GM23248 (cell line): ENCODE measurements around the gene ZNF684. TPM values are rescaled to one million over a fixed set of nuclear protein-coding genes. Genes with fewer than 3 reads are reported as not detected.
A peak's percentile ranks its signal among the peaks of the same experiment; 100 is the strongest.
"Not testable (repeated sequence)": the region's sequence is repeated elsewhere in the genome, so short reads cannot be mapped to it uniquely, and the experiment has no call there.

Experiments
- DNase-seq: peaks from one replicate; pipeline ENCODE4 v3.0.0-alpha.2; 2015
- H2AFZ ChIP-seq: fragments of 200-600 bp; sonication (generic); 2 replicates; pipeline ENCODE4 v1.6.1; 2016; ENCODE audit warnings: antibody characterized with exemption
- H3F3A ChIP-seq: fragments of 200-600 bp; sonication (generic); 2 replicates; pipeline ENCODE4 v1.6.1; 2016; ENCODE audit warnings: mild to moderate bottlenecking, antibody characterized with exemption, mixed run types; ENCODE audit not compliant: insufficient read depth
- H3K27ac ChIP-seq: fragments of 200-600 bp; sonication (generic); 2 replicates; pipeline ENCODE4 v1.5.1; 2016; ENCODE audit warnings: mild to moderate bottlenecking
- H3K27me3 ChIP-seq: fragments of 200-600 bp; sonication (generic); replicated peaks from 2 replicates; pipeline ENCODE4 v1.6.1; 2016; ENCODE audit warnings: mild to moderate bottlenecking; ENCODE audit not compliant: insufficient read depth
- H3K36me3 ChIP-seq: fragments of 200-600 bp; sonication (generic); 2 replicates; pipeline ENCODE4 v1.6.1; 2016; ENCODE audit warnings: low read depth, mild to moderate bottlenecking
- H3K4me1 ChIP-seq: fragments of 200-600 bp; sonication (generic); 2 replicates; pipeline ENCODE4 v1.6.1; 2016; ENCODE audit warnings: mild to moderate bottlenecking; ENCODE audit not compliant: insufficient read depth
- H3K4me2 ChIP-seq: fragments of 200-600 bp; sonication (generic); one replicate; pipeline ENCODE4 v1.6.1; 2016; ENCODE audit warnings: mild to moderate bottlenecking; ENCODE audit not compliant: unreplicated experiment
- H3K4me3 ChIP-seq: fragments of 200-600 bp; sonication (generic); 2 replicates; pipeline ENCODE4 v1.5.1; 2016; ENCODE audit warnings: mild to moderate bottlenecking
- H3K79me2 ChIP-seq: fragments of 200-600 bp; sonication (generic); 2 replicates; pipeline ENCODE4 v1.6.1; 2016; ENCODE audit warnings: mild to moderate bottlenecking; ENCODE audit not compliant: insufficient read depth
- H3K9ac ChIP-seq: fragments of 200-600 bp; sonication (generic); 2 replicates; pipeline ENCODE4 v1.6.1; 2016; ENCODE audit warnings: mild to moderate bottlenecking
- H3K9me2 ChIP-seq: fragments of 200-600 bp; sonication (generic); 2 replicates; pipeline ENCODE4 v1.6.1; 2016; ENCODE audit warnings: mixed run types, mild to moderate bottlenecking, moderate library complexity; ENCODE audit not compliant: insufficient read depth
- H3K9me3 ChIP-seq: fragments of 200-600 bp; sonication (generic); one replicate; pipeline ENCODE4 v1.6.1; 2017; ENCODE audit warnings: low read depth
- H4K20me1 ChIP-seq: fragments of 200-600 bp; sonication (generic); 2 replicates; pipeline ENCODE4 v1.6.0; 2016; ENCODE audit not compliant: insufficient read depth
- EZH2 ChIP-seq: fragments of 200-600 bp; sonication (generic); IDR thresholded peaks from 2 replicates; pipeline ENCODE4 v1.6.1; 2018; ENCODE audit warnings: antibody characterized with exemption, mild to moderate bottlenecking; ENCODE audit not compliant: insufficient read depth, poor library complexity, severe bottlenecking
- EZH2phosphoT487 ChIP-seq: fragments of 200-600 bp; sonication (generic); IDR thresholded peaks from 2 replicates; pipeline ENCODE4 v1.6.1; 2018; ENCODE audit warnings: antibody characterized with exemption, moderate library complexity, mild to moderate bottlenecking, low read depth; ENCODE audit not compliant: insufficient read depth
- WGBS, 2 experiments: methylation state at CpG; one replicate each; pipeline ENCODE4 v1.1.6; 2015 to 2017; ENCODE audit warnings: low lambda C conversion rate in 2 of 2, low coverage in 1 of 2; ENCODE audit errors: missing lambda C conversion rate in 2 of 2; 5-methylcytosine and 5-hydroxymethylcytosine counted together
- in situ Hi-C: fragments of 300-500 bp; cut with MboI; formaldehyde crosslinking; loops from 2 replicates; pipeline ENCODE4 v1.15.0; 2020
- polyA plus RNA-seq: library from polyadenylated mRNA; unstranded; fragments of >200 nt; fragmentation: Nextera tagmentation; extraction: Ambion mirVana; gene quantifications from 2 replicates; pipeline ENCODE4 v1.2.1, GENCODE V29; 2016
- total RNA-seq: library from RNA; depleted of rRNA; stranded (reverse); fragments of >200 nt; shearing (Covaris generic); gene quantifications from 2 replicates; pipeline ENCODE4 v1.2.3, GENCODE V29; 2014; rRNA removed

Gene ZNF684
- 6.2 and 9.1 TPM in 2 replicates for total RNA-seq
- 2.8 and 3.3 TPM in 2 replicates for polyA plus RNA-seq

DNA sequence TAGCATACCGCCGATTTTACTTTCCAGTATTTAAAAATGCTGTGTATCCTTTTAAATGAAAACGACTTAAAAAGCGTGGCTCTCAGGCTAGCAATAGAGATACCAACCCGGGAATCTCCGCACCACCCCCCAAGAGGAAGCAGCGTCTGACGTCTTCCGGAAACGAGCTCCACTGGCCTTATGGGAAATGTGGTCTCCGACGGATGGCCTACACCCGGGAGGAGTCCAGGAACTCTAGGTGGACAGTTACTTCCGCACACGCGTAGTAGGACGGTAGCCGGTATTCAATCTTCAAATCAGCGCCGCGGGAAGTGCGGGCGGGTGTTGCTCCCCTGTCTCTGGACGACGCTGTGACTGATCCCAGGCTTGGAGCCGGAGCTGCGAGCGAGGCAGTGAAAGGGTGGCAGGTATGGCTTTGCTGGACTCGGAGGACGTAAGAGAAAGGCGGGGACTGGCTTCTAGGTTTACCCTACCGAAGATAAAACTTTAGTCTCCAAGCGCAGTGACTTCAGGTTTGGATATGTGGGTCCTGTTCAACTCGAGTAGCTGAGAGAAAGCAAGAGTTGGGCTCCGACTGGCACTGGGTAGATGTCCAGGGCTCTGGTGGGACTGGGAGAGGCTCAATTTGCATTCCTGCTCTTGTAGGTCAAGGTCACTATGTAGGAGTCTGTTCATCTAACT lies at the start of gene ZNF684:
Gene ZNF684, plus strand, starts transcription at position 257 of the 681 bp plus-strand sequence. CDS start 1,530 bp downstream, outside the sequence.
- H3F3A ChIP-seq: peaks cover 15% of the 10 kb centered on the region
- peak within 1 kb of the TSS; percentile 82 for H3K9ac ChIP-seq
- H4K20me1 ChIP-seq: no peaks in the 10 kb centered on the region
- WGBS, 2 experiments: 1% methylated on average over 35 of the region's 35 CpGs
- H2AFZ ChIP-seq: peak within 1 kb of the TSS; percentile 100
- DNase-seq: peak; percentile 96
- H3K4me1 ChIP-seq: 0 out of 2 replicates have a peak, but pooled peaks cover 11% of the 10 kb centered on the region
- no peaks in the 10 kb centered on the region for H3K79me2 ChIP-seq
- peak within 1 kb of the TSS; percentile 88 for H3K27ac ChIP-seq
- H3K9me3 ChIP-seq: no peaks in the 10 kb centered on the region
- H3K4me2 ChIP-seq: peak within 1 kb of the TSS; percentile 98
- H3K36me3 ChIP-seq: no peaks in the 10 kb centered on the region
- peak within 1 kb of the TSS; percentile 98 for H3K4me3 ChIP-seq
- in situ Hi-C loops: no loop called here
- TF ChIP-seq EZH2phosphoT487: no peak
- no peak for TF ChIP-seq EZH2
- H3K9me2 ChIP-seq: no peaks in the 10 kb centered on the region
- no peaks in the 10 kb centered on the region for H3K27me3 ChIP-seq

GRCh38 chr1:40495315-40495903 lies 36.0 kb upstream of the ZNF684 start:
- no peak overlapping the region for H3K4me3 ChIP-seq
- WGBS, 2 experiments: 97 to 98% methylated on average over 4 of the region's 4 CpGs
- no peak overlapping the region for H3K9ac ChIP-seq
- H3K36me3 ChIP-seq: peaks cover 49% of the 10 kb centered on the region
- H3K79me2 ChIP-seq: no peaks in the 10 kb centered on the region
- peaks cover 9% of the 10 kb centered on the region; the same call in 1 of the 2 replicates for H3F3A ChIP-seq
- no peaks in the 10 kb centered on the region for H3K9me2 ChIP-seq
- H3K27me3 ChIP-seq: no peaks in the 10 kb centered on the region
- H2AFZ ChIP-seq: no peak overlapping the region
- no peak overlapping the region for H3K4me2 ChIP-seq
- no peak for TF ChIP-seq EZH2phosphoT487
- no peak for TF ChIP-seq EZH2
- no peak for DNase-seq
- no peaks in the 10 kb centered on the region for H4K20me1 ChIP-seq
- H3K27ac ChIP-seq: no peak overlapping the region
- no peaks in the 10 kb centered on the region for H3K4me1 ChIP-seq
- in situ Hi-C loops: no loop called here
- H3K9me3 ChIP-seq: peaks cover 3% of the 10 kb centered on the region

DNA sequence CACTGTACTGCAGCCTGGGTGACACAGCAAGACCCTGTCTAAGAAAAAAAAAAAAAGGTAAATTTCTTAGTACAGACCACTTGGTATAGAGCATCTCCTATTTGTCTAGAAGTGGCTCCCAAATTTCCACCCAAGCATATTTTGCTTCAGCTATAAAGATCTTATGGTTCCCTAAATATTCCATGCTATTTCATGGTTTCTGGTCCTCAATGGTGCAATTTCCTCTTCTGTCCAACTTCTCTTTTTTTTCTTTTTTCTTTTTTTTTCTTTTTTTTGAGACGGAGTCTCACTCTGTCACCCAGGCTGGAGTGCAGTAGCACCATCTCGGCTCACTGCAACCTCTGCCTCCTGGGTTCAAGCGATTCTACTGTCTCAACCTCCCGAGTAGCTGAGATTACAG lies 28.8 kb upstream of the ZNF684 start:
- H3K36me3 ChIP-seq, H4K20me1 ChIP-seq, in situ Hi-C loops, H2AFZ ChIP-seq, H3K27me3 ChIP-seq, H3K9ac ChIP-seq, H3K4me1 ChIP-seq, H3K9me3 ChIP-seq, H3K4me3 ChIP-seq, H3K9me2 ChIP-seq, H3K27ac ChIP-seq, H3F3A ChIP-seq, H3K4me2 ChIP-seq, DNase-seq: not testable (repeated sequence)
- 94% methylated on average over 4 of the region's 4 CpGs for WGBS, 2 experiments
- H3K79me2 ChIP-seq: peaks cover 35% of the 10 kb centered on the region

DNA sequence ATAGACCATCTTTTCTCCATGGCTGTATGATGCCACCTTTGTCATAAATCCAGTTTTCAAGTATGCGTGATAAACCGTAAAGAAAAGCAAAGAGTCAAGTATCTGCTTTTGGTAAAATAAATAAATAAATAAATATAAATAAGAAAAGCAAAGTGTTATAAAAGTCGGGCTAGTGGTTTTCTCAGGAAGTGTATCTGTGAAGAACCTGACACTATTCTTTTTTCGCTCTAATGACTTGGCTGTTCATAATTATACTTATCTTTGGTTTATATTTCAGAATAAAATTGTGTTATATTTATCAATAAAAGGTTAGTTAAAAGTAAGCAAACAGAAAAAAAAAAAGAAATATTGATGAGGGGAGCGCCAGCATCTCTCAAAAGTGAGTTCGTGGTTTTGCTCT lies 23.5 kb upstream of the ZNF684 start:
- WGBS, 2 experiments: 71 to 74% methylated on average over 6 of the region's 6 CpGs
- Histone ChIP-seq H2AFZ (peak overlapping the region; percentile 99), H3K4me2 (peak overlapping the region; percentile 96), H3K4me3 (peak overlapping the region; percentile 92), H3F3A (peaks cover 5% of the 10 kb centered on the region; the same call in 1 of the 2 replicates), H3K79me2 (peaks cover 80% of the 10 kb centered on the region), H3K27me3 (no peaks in the 10 kb centered on the region), H3K36me3 (no peaks in the 10 kb centered on the region; the same call in none of the 2 replicates), H3K4me1 (0 out of 2 replicates have a peak, but pooled peaks cover 6% of the 10 kb centered on the region), H3K9me3 (no peaks in the 10 kb centered on the region), H3K9ac (peak overlapping the region; percentile 89), H4K20me1 (no peaks in the 10 kb centered on the region), H3K27ac (peak overlapping the region; percentile 66), H3K9me2 (no peaks in the 10 kb centered on the region)
- TF ChIP-seq EZH2phosphoT487 (no peak), EZH2 (no peak)
- in situ Hi-C loops: no loop called here
- DNase-seq: no peak
